Panc1 (cell line): Measurements from ENCODE around the gene DCUN1D4. TPM values are rescaled to one million over a fixed set of nuclear protein-coding genes. Genes with fewer than 3 reads are reported as not detected.

Experiments
- ATAC-seq: fragments of 200-7000 bp; cut with Tn5 transposase; 2 replicates; pipeline ENCODE4 v1.9.1; 2020; ENCODE audit warnings: mild to moderate bottlenecking, moderate library complexity
- BruUV-seq: library from RNA; stranded (reverse); fragments of 400-500 nt; replicated peaks from 2 replicates; lab custom pipeline; 2021; lab: Mats Ljungman, UMichigan
- CTCF ChIA-PET: fragments of 300-600 bp; sonication (Branson Sonifier 250); formaldehyde crosslinking; loops from one replicate; lab custom pipeline; 2022; ENCODE audit warnings: antibody characterized with exemption; lab: Charles Lee
- POLR2A ChIA-PET: fragments of 300-600 bp; sonication (Branson Sonifier 250); formaldehyde crosslinking; loops from one replicate; lab custom pipeline; 2022; ENCODE audit warnings: antibody characterized with exemption; lab: Charles Lee
- DNase-seq: peaks from one replicate; pipeline ENCODE4 v3.0.0-alpha.2; 2010; ENCODE audit warnings: low read depth, low spot score
- H3K27ac ChIP-seq: 2 replicates; pipeline ENCODE4 v1.5.1; 2011; ENCODE audit warnings: mild to moderate bottlenecking, low read length, inconsistent platforms
- H3K27me3 ChIP-seq: fragments of 200-500 bp; sonication (Bioruptor generic); 2 replicates; pipeline ENCODE4 v1.6.0; 2014; ENCODE audit warnings: low read length, inconsistent platforms; ENCODE audit not compliant: control insufficient read depth, insufficient read depth
- H3K36me3 ChIP-seq: fragments of 200-500 bp; sonication (Bioruptor generic); 2 replicates; pipeline ENCODE4 v1.5.1; 2014; ENCODE audit warnings: inconsistent platforms, mild to moderate bottlenecking, low read length, moderate library complexity; ENCODE audit not compliant: control insufficient read depth, insufficient read depth
- H3K4me1 ChIP-seq: 2 replicates; pipeline ENCODE4 v1.5.1; 2011; ENCODE audit warnings: inconsistent platforms, mild to moderate bottlenecking, low read length, moderate library complexity; ENCODE audit not compliant: control insufficient read depth, insufficient read depth
- H3K4me3 ChIP-seq, 2 experiments: 2 replicates each; pipeline ENCODE4 v1.5.1; 2011 to 2012; ENCODE audit warnings: low read depth in 2 of 2, low read length in 2 of 2, mild to moderate bottlenecking in 2 of 2, inconsistent platforms in 1 of 2, moderate library complexity in 1 of 2
- H3K9me3 ChIP-seq: fragments of 200-500 bp; sonication (Bioruptor generic); 2 replicates; pipeline ENCODE4 v1.5.1; 2014; ENCODE audit warnings: low read depth, mild to moderate bottlenecking, inconsistent platforms, low read length, moderate library complexity; ENCODE audit not compliant: control insufficient read depth, insufficient read depth
- POLR2AphosphoS5 ChIP-seq: IDR thresholded peaks from 2 replicates; pipeline ENCODE4 v1.6.1; 2012; ENCODE audit warnings: mild to moderate bottlenecking, low read depth, low read length, moderate library complexity
- SIN3A ChIP-seq: IDR thresholded peaks from 2 replicates; pipeline ENCODE4 v1.6.1; 2012; ENCODE audit warnings: low read depth, mild to moderate bottlenecking, low read length, moderate library complexity, borderline replicate concordance; ENCODE audit not compliant: insufficient read depth
- TCF7L2 ChIP-seq: IDR thresholded peaks from 2 replicates; pipeline ENCODE4 v1.6.1; 2011; ENCODE audit warnings: mild to moderate bottlenecking, low read depth, low read length, inconsistent platforms
- in situ Hi-C: cut with HindIII; loops from 2 replicates; pipeline ENCODE4 v1.10.0; 2016; ENCODE audit warnings: low sequenced_read_pairs, low pct_unique_long_range_greater_than_20kb
- intact Hi-C: fragments of 100-400 bp; cut with micrococcal nuclease; formaldehyde crosslinking; loops from one replicate; pipeline ENCODE4 v1.10.0; 2022; ENCODE audit not compliant: unreplicated experiment
- total RNA-seq: library from RNA; stranded (reverse); gene quantifications from one replicate; pipeline ENCODE4 v1.2.1, GENCODE V29; 2021; ENCODE audit not compliant: unreplicated experiment
- TF ChIP-seq, protein P1 (sequence below), 2 experiments: IDR thresholded peaks; 2 replicates each; pipeline ENCODE4 v1.6.1; 2011 to 2012; ENCODE audit warnings: low read depth in 2 of 2, control low read depth in 1 of 2, low read length in 1 of 2, mild to moderate bottlenecking in 1 of 2, moderate library complexity in 1 of 2; ENCODE audit not compliant: insufficient read depth in 1 of 2
- TF ChIP-seq, protein P2 (sequence below): fragments of 450-650 bp; IDR thresholded peaks from 2 replicates; pipeline ENCODE4 v1.5.1; 2017; ENCODE audit warnings: mild to moderate bottlenecking

The DCUN1D4 gene
- total RNA-seq, 1 experiment from 2014 or later = 64.6 TPM

DNA sequence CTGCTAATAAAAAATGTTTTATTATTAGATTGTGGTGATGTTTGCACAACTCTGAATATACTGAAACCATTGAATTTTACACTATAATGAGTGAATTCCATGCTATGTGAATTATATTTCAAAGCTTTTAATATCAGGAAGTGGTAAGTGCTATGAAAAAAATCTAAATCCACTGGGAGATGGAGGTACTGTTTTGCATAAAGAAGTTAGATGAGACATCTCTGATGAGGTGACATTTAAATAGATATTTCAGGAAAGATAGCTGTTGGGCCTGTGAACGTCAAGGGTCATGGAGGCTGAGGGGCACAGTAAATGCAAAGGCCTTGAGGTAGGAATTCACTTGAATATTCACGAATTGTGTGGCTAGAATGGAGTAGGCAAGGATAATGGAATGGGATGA, 12.3 kb downstream of the DCUN1D4 start:
- DNase-seq (no peak), ATAC-seq (no peak)
- Histone ChIP-seq H3K36me3 (no peaks in the 10 kb centered on the region), H3K9me3 (no peaks in the 10 kb centered on the region), H3K27me3 (no peaks in the 10 kb centered on the region), H3K4me3 (no peak overlapping the region), H3K4me1 (peaks cover 11% of the 10 kb centered on the region), H3K27ac (no peak overlapping the region)
- no peak for TF ChIP-seq TCF7L2
- no peak for TF ChIP-seq SIN3A
- TF ChIP-seq POLR2AphosphoS5 = no peak
- TF ChIP-seq, protein P1, sequence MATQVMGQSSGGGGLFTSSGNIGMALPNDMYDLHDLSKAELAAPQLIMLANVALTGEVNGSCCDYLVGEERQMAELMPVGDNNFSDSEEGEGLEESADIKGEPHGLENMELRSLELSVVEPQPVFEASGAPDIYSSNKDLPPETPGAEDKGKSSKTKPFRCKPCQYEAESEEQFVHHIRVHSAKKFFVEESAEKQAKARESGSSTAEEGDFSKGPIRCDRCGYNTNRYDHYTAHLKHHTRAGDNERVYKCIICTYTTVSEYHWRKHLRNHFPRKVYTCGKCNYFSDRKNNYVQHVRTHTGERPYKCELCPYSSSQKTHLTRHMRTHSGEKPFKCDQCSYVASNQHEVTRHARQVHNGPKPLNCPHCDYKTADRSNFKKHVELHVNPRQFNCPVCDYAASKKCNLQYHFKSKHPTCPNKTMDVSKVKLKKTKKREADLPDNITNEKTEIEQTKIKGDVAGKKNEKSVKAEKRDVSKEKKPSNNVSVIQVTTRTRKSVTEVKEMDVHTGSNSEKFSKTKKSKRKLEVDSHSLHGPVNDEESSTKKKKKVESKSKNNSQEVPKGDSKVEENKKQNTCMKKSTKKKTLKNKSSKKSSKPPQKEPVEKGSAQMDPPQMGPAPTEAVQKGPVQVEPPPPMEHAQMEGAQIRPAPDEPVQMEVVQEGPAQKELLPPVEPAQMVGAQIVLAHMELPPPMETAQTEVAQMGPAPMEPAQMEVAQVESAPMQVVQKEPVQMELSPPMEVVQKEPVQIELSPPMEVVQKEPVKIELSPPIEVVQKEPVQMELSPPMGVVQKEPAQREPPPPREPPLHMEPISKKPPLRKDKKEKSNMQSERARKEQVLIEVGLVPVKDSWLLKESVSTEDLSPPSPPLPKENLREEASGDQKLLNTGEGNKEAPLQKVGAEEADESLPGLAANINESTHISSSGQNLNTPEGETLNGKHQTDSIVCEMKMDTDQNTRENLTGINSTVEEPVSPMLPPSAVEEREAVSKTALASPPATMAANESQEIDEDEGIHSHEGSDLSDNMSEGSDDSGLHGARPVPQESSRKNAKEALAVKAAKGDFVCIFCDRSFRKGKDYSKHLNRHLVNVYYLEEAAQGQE (IDR thresholded peaks at IDR 0.05; ENCODE audit: insufficient read depth in 1 of 2, low read depth in 2 of 2, low read length in 1 of 2) = no peak
- TF ChIP-seq, protein P2, sequence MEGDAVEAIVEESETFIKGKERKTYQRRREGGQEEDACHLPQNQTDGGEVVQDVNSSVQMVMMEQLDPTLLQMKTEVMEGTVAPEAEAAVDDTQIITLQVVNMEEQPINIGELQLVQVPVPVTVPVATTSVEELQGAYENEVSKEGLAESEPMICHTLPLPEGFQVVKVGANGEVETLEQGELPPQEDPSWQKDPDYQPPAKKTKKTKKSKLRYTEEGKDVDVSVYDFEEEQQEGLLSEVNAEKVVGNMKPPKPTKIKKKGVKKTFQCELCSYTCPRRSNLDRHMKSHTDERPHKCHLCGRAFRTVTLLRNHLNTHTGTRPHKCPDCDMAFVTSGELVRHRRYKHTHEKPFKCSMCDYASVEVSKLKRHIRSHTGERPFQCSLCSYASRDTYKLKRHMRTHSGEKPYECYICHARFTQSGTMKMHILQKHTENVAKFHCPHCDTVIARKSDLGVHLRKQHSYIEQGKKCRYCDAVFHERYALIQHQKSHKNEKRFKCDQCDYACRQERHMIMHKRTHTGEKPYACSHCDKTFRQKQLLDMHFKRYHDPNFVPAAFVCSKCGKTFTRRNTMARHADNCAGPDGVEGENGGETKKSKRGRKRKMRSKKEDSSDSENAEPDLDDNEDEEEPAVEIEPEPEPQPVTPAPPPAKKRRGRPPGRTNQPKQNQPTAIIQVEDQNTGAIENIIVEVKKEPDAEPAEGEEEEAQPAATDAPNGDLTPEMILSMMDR = no peak
- intact Hi-C loops (no loop called here), in situ Hi-C loops (no loop called here)
- BruUV-seq = no TSS peak
- POLR2A ChIA-PET = no interaction called here
- CTCF ChIA-PET = no interaction called here

DNA sequence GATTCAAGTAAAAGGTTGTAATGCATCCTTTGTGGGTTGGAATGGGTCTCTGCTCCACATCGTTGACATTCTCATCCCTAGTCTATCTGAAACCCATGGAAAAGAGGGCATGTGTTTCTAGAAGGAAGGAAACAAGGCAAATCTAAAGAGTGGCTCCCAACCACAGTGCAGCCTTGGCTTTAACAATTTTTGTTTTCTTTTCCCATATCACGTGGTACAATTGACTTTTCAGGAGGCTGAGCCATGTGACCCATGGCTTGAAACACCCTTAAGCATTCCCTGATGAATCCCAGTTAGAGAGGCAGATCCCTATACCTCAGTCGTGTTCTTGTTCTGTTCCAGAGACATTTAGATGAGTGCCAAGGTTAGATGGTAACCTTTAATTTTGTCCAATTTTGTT, 12.8 kb downstream of the DCUN1D4 start:
- no peak for DNase-seq
- Histone ChIP-seq H3K27me3 (no peaks in the 10 kb centered on the region), H3K4me1 (peaks cover 11% of the 10 kb centered on the region), H3K9me3 (no peaks in the 10 kb centered on the region), H3K36me3 (no peaks in the 10 kb centered on the region), H3K27ac (no peak overlapping the region), H3K4me3 (no peak overlapping the region)
- no peak for TF ChIP-seq POLR2AphosphoS5
- TF ChIP-seq, protein P1 (IDR thresholded peaks at IDR 0.05; ENCODE audit: insufficient read depth in 1 of 2, low read depth in 2 of 2, low read length in 1 of 2) = no peak
- TF ChIP-seq, protein P2 = no peak
- TF ChIP-seq TCF7L2 = no peak
- in situ Hi-C loops = no loop called here
- CTCF ChIA-PET = no interaction called here
- POLR2A ChIA-PET = no interaction called here
- no TSS peak for BruUV-seq
- intact Hi-C loops = no loop called here
- ATAC-seq = no peak
